ENCODE measurements around the gene R3HDM1.

DNA sequence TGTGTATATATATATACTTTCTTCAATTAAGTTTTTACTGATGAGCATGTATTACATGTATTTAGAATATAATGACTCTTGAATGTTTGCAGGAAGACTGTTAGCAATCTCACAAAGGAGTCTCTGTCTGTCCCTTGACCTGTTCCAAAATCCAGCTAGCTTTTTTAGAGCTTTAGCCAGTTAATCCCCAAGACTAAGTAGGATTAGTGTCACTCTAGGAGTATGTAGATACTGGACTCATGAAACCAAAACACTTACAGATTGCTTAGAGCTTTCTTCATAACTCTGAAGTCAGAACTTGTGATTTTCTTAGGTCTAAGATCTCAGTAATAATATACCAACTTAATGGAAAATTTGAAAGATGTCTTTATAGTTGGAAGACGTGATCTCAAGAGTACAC is 212.6 kb downstream of the R3HDM1 start:
- TF ChIP-seq, protein P1, sequence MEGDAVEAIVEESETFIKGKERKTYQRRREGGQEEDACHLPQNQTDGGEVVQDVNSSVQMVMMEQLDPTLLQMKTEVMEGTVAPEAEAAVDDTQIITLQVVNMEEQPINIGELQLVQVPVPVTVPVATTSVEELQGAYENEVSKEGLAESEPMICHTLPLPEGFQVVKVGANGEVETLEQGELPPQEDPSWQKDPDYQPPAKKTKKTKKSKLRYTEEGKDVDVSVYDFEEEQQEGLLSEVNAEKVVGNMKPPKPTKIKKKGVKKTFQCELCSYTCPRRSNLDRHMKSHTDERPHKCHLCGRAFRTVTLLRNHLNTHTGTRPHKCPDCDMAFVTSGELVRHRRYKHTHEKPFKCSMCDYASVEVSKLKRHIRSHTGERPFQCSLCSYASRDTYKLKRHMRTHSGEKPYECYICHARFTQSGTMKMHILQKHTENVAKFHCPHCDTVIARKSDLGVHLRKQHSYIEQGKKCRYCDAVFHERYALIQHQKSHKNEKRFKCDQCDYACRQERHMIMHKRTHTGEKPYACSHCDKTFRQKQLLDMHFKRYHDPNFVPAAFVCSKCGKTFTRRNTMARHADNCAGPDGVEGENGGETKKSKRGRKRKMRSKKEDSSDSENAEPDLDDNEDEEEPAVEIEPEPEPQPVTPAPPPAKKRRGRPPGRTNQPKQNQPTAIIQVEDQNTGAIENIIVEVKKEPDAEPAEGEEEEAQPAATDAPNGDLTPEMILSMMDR (IDR thresholded peaks at IDR 0.05; ENCODE audit: poor library complexity): no peak
- no peak for TF ChIP-seq EZH2phosphoT487 (IDR thresholded peaks at IDR 0.05; ENCODE audit: low read depth, severe bottlenecking, unreplicated experiment)
